ENCODE measurements around the gene APOH. TPM values are rescaled to one million over a fixed set of nuclear protein-coding genes. Genes with fewer than 3 reads are reported as not detected.

APOH gene
- total and polyA plus RNA-seq, 2 of the 8 experiments (the other 6 are each of a cell fraction or from before 2014, with no cell fraction given) = not detected

- no peak overlapping the region for H3K56ac ChIP-seq (replicated peaks; ENCODE audit: insufficient read length, low read depth, low read length)
- H3K27me3 ChIP-seq (replicated peaks in 1 of 4; ENCODE audit: control insufficient read depth in 3 of 4, extremely low read depth in 1 of 4, insufficient read depth in 3 of 4, low read length in 3 of 4) = no peaks in the 10 kb centered on the region
- no peak overlapping the region for H2AK5ac ChIP-seq (ENCODE audit: low read depth, low read length)
- FAIRE-seq = no peak
- H4K8ac ChIP-seq (ENCODE audit: extremely low read depth, insufficient read depth, low read length) = no peak overlapping the region
- no peak overlapping the region for H2BK15ac ChIP-seq (ENCODE audit: low read length)
- H3K4ac ChIP-seq (replicated peaks; ENCODE audit: insufficient read length, low read depth, low read length) = no peak overlapping the region
- DNase-seq (ENCODE audit: low read depth in 1 of 2, low spot score in 2 of 2) = no peak
- H3K4me2 ChIP-seq (ENCODE audit: insufficient read depth in 1 of 2, low read depth in 2 of 2, low read length in 2 of 2) = no peak overlapping the region
- H2BK12ac ChIP-seq (ENCODE audit: low read depth, low read length) = no peak overlapping the region
- no peak overlapping the region for H2BK120ac ChIP-seq (replicated peaks; ENCODE audit: low read depth, low read length)
- no peak overlapping the region for H2BK5ac ChIP-seq (ENCODE audit: low read depth, low read length)
- no peaks in the 10 kb centered on the region for H3K23me2 ChIP-seq (ENCODE audit: low read depth, low read length)
- H3K4me1 ChIP-seq (replicated peaks in 1 of 4; ENCODE audit: control insufficient read depth in 3 of 4, insufficient read depth in 4 of 4, low read length in 3 of 4) = no peaks in the 10 kb centered on the region
- CTCF ChIA-PET (ENCODE audit: partially characterized antibody) = no interaction called here
- POLR2A ChIA-PET (ENCODE audit: partially characterized antibody) = no interaction called here
- H2BK20ac ChIP-seq (ENCODE audit: low read length) = no peak overlapping the region
- H4K91ac ChIP-seq (replicated peaks; ENCODE audit: insufficient read length, low read length) = no peak overlapping the region
- no peak overlapping the region for H3K4me3 ChIP-seq (ENCODE audit: extremely low read depth in 1 of 4, insufficient read depth in 2 of 4, low read depth in 3 of 4, low read length in 4 of 4)
- no peaks in the 10 kb centered on the region for H3K79me1 ChIP-seq (ENCODE audit: low read depth, low read length)
- H4K20me1 ChIP-seq (replicated peaks in 1 of 2; ENCODE audit: control insufficient read depth in 1 of 2, insufficient read depth in 2 of 2, low read length in 2 of 2) = no peaks in the 10 kb centered on the region
- no peak overlapping the region for H3K27ac ChIP-seq (ENCODE audit: low read depth, low read length)
- WGBS, 2 experiments (ENCODE audit: extremely low coverage in 1 of 2, insufficient coverage in 1 of 2, insufficient read length in 1 of 2, insufficient replicate concordance in 2 of 2, low coverage in 1 of 2, low lambda C conversion rate in 2 of 2, missing lambda C conversion rate in 1 of 2) = 94% methylated on average over 1 of the region's 1 CpG; no CpG with 5 or more reads in 1 of the 2 experiments
- H3K23ac ChIP-seq (ENCODE audit: insufficient read length) = no peak overlapping the region
- H3K9ac ChIP-seq (replicated peaks in 1 of 4; ENCODE audit: extremely low read depth in 1 of 4, low read depth in 3 of 4, low read length in 3 of 4) = no peak overlapping the region
- H3K36me3 ChIP-seq (ENCODE audit: control insufficient read depth in 2 of 4, insufficient read depth in 4 of 4, low read length in 3 of 4) = no peaks in the 10 kb centered on the region
- no peaks in the 10 kb centered on the region for H3K9me3 ChIP-seq (ENCODE audit: insufficient read depth in 2 of 2, low read depth in 1 of 2, low read length in 1 of 2)
- H3K14ac ChIP-seq (ENCODE audit: insufficient read length) = no peak overlapping the region
- no peak overlapping the region for H2AFZ ChIP-seq (ENCODE audit: low read length)
- H3K18ac ChIP-seq (ENCODE audit: extremely low read depth, low read length) = no peak overlapping the region
- H4K5ac ChIP-seq (ENCODE audit: insufficient read length, low read depth, low read length) = no peak overlapping the region
- H3K79me2 ChIP-seq (ENCODE audit: control insufficient read depth in 1 of 2, insufficient read depth in 2 of 2, low read length in 2 of 2) = no peaks in the 10 kb centered on the region
- no peak for TF ChIP-seq SUZ12 (IDR thresholded peaks at IDR 0.05; ENCODE audit: low read length)
- no peak for TF ChIP-seq CTCF (IDR thresholded peaks at IDR 0.05; ENCODE audit: control extremely low read depth in 1 of 3, insufficient read depth in 1 of 3, low read depth in 1 of 3, low read length in 3 of 3)
- TF ChIP-seq PHF8 (conservative IDR thresholded peaks at IDR 0.05; ENCODE audit: low read depth, low read length) = no peak
- no peak for TF ChIP-seq YY1 (IDR thresholded peaks at IDR 0.05; ENCODE audit: low read depth, low read length)
- TF ChIP-seq GABPA (IDR thresholded peaks at IDR 0.05; ENCODE audit: borderline replicate concordance, insufficient read depth, low read length) = no peak
- TF ChIP-seq EZH2 (IDR thresholded peaks at IDR 0.05; ENCODE audit: low read depth, low read length, severe bottlenecking) = no peak
- no peak for TF ChIP-seq TEAD4 (IDR thresholded peaks at IDR 0.05; ENCODE audit: low read depth, low read length)
- TF ChIP-seq RXRA (IDR thresholded peaks at IDR 0.05; ENCODE audit: insufficient read depth, low read depth, low read length) = no peak
- no peak for TF ChIP-seq EP300 (IDR thresholded peaks at IDR 0.05; ENCODE audit: borderline replicate concordance in 1 of 2, low read depth in 2 of 2, low read length in 2 of 2)
- TF ChIP-seq HDAC2 (IDR thresholded peaks at IDR 0.05; ENCODE audit: borderline replicate concordance in 1 of 2, low read depth in 2 of 2, low read length in 2 of 2) = no peak
- no peak for TF ChIP-seq CBX5 (IDR thresholded peaks at IDR 0.05; ENCODE audit: low read depth, low read length)
Observed at GRCh38 chr17:66175892-66176291, 53.3 kb downstream of the APOH start.

Data from H1 (cell line).